ENCODE results near the gene GPR68.

DNA sequence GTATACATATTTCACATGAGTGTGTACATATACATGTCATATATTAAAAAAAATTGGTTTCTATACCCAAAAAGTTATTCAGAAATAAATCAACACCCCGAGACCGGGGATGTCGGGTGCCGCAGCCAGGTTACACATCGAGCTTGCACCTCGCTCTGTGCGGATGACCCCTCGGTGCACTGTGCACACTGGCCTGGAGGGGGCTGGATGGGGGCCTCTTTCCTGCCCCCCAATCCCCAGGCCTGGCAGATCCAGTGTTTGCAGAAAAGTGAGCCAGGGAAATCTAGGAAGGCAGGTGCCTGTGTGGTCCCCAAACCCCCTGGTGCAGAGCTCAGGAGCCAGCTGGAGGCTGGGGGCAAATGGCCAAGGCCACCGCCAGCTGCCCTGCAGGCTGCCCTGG lies 27.1 kb upstream of the GPR68 start:
- TF ChIP-seq, protein P1, sequence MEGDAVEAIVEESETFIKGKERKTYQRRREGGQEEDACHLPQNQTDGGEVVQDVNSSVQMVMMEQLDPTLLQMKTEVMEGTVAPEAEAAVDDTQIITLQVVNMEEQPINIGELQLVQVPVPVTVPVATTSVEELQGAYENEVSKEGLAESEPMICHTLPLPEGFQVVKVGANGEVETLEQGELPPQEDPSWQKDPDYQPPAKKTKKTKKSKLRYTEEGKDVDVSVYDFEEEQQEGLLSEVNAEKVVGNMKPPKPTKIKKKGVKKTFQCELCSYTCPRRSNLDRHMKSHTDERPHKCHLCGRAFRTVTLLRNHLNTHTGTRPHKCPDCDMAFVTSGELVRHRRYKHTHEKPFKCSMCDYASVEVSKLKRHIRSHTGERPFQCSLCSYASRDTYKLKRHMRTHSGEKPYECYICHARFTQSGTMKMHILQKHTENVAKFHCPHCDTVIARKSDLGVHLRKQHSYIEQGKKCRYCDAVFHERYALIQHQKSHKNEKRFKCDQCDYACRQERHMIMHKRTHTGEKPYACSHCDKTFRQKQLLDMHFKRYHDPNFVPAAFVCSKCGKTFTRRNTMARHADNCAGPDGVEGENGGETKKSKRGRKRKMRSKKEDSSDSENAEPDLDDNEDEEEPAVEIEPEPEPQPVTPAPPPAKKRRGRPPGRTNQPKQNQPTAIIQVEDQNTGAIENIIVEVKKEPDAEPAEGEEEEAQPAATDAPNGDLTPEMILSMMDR (optimal IDR thresholded peaks at IDR 0.05 in 1 of 3, IDR thresholded peaks at IDR 0.05 in 1 of 3, conservative IDR thresholded peaks at IDR 0.05 in 1 of 3; ENCODE audit: extremely low read depth in 1 of 3, insufficient read depth in 2 of 3, low read length in 3 of 3), result no peak
- TF ChIP-seq EZH2 (IDR thresholded peaks at IDR 0.05; ENCODE audit: low read length), result no peak

Data from keratinocyte (primary cell).